ENCODE data around the gene NECTIN4. TPM values are rescaled to one million over a fixed set of nuclear protein-coding genes. Genes with fewer than 3 reads are reported as not detected.
"Not testable (repeated sequence)": the region's sequence is repeated elsewhere in the genome, so short reads cannot be mapped to it uniquely, and the experiment has no call there.

Gene NECTIN4
- total RNA-seq, 1 donor from 2014 or later = not detected

- no peak for DNase-seq (ENCODE audit: low spot score)
These were observed 57.5 kb downstream of the NECTIN4 start for GRCh38 chr1:161031874-161032273.

GRCh38 chr1:161029466-161029865 is 59.9 kb downstream of the NECTIN4 start:
- DNase-seq (ENCODE audit: low spot score) = not testable (repeated sequence)

GRCh38 chr1:161026954-161027353 is 62.4 kb downstream of the NECTIN4 start:
- not testable (repeated sequence) for DNase-seq (ENCODE audit: low spot score)

- not testable (repeated sequence) for DNase-seq (ENCODE audit: low spot score)
These were observed 66.9 kb downstream of the NECTIN4 start for GRCh38 chr1:161022432-161022831.

- no peak for DNase-seq (ENCODE audit: low spot score)
These were observed 67.4 kb downstream of the NECTIN4 start for GRCh38 chr1:161021970-161022353.

- DNase-seq (ENCODE audit: low spot score) = peak; percentile 94
These were observed 68.0 kb downstream of the NECTIN4 start for GRCh38 chr1:161021165-161021969.

Other genes starting within 250 kb of the NECTIN4 start
- gene CD244, start 226.7 kb downstream of the NECTIN4 start, total RNA-seq = 0.39 TPM
- 0.48 TPM for gene ITLN1, start 204.4 kb downstream of the NECTIN4 start, total RNA-seq
- gene ITLN2, start 134.7 kb downstream of the NECTIN4 start, total RNA-seq = not detected
- gene F11R, start 68.4 kb downstream of the NECTIN4 start, total RNA-seq = 55.5 TPM
- 11.0 TPM for gene TSTD1, start 50.6 kb downstream of the NECTIN4 start, total RNA-seq
- gene USF1, start 43.6 kb downstream of the NECTIN4 start, total RNA-seq = 57.9 TPM
- 26.0 TPM for gene ARHGAP30, start 19.7 kb downstream of the NECTIN4 start, total RNA-seq
- not detected for gene KLHDC9, start 8.8 kb upstream of the NECTIN4 start, total RNA-seq
- gene PFDN2, start 28.5 kb upstream of the NECTIN4 start, total RNA-seq = 66.9 TPM
- gene NIT1, start 28.5 kb upstream of the NECTIN4 start, total RNA-seq = 32.7 TPM
- gene DEDD, start 43.1 kb upstream of the NECTIN4 start, total RNA-seq = 61.9 TPM
- 75.5 TPM for gene UFC1, start 64.4 kb upstream of the NECTIN4 start, total RNA-seq
- gene USP21, start 69.9 kb upstream of the NECTIN4 start, total RNA-seq = 16.5 TPM
- gene PPOX, start 76.9 kb upstream of the NECTIN4 start, total RNA-seq = 19.4 TPM
- gene B4GALT3, start 87.9 kb upstream of the NECTIN4 start, total RNA-seq = 32.1 TPM
- gene ADAMTS4, start 109.5 kb upstream of the NECTIN4 start, total RNA-seq = 438 TPM
- 96.1 TPM for gene NDUFS2, start 112.8 kb upstream of the NECTIN4 start, total RNA-seq
- 176 TPM for gene FCER1G, start 125.7 kb upstream of the NECTIN4 start, total RNA-seq
- gene APOA2, start 134.1 kb upstream of the NECTIN4 start, total RNA-seq = not detected
- gene TOMM40L, start 136.5 kb upstream of the NECTIN4 start, total RNA-seq = 18.5 TPM
- gene NR1I3, start 148.6 kb upstream of the NECTIN4 start, total RNA-seq = not detected
- gene PCP4L1, start 169.2 kb upstream of the NECTIN4 start, total RNA-seq = 0.22 TPM
- gene MPZ, start 220.4 kb upstream of the NECTIN4 start, total RNA-seq = 5.5 TPM
- 201 TPM for gene SDHC, start 224.8 kb upstream of the NECTIN4 start, total RNA-seq